Loucy (cell line): ENCODE results near the gene CLCN2.

Experiments
- H2AFZ ChIP-seq: fragments of 200-600 bp; sonication (generic); 2 replicates; pipeline ENCODE4 v1.6.0; 2016; ENCODE audit warnings: antibody characterized with exemption, mild to moderate bottlenecking, low read length, moderate library complexity
- H3F3A ChIP-seq: fragments of 200-600 bp; 2 replicates; pipeline ENCODE4 v1.6.0; 2016; ENCODE audit warnings: antibody characterized with exemption, low read depth, mild to moderate bottlenecking
- H3K27me3 ChIP-seq: fragments of 200-600 bp; sonication (generic); 2 replicates; pipeline ENCODE4 v1.6.1; 2014; ENCODE audit warnings: low read length, mild to moderate bottlenecking; ENCODE audit not compliant: insufficient read depth, poor library complexity, severe bottlenecking
- H3K36me3 ChIP-seq: fragments of 200-600 bp; sonication (generic); 2 replicates; pipeline ENCODE4 v1.6.1; 2016; ENCODE audit warnings: low read length; ENCODE audit not compliant: insufficient read depth
- H3K4me1 ChIP-seq: fragments of 200-600 bp; sonication (generic); 2 replicates; pipeline ENCODE4 v1.5.1; 2014; ENCODE audit warnings: low read length, mild to moderate bottlenecking; ENCODE audit not compliant: insufficient read depth, poor library complexity, severe bottlenecking
- H3K4me2 ChIP-seq: fragments of 200-600 bp; sonication (generic); 2 replicates; pipeline ENCODE4 v1.6.0; 2014; ENCODE audit warnings: antibody characterized with exemption, low read length, low read depth, mild to moderate bottlenecking; ENCODE audit not compliant: poor library complexity, severe bottlenecking
- H3K4me3 ChIP-seq: fragments of 200-600 bp; sonication (generic); 2 replicates; pipeline ENCODE4 v1.5.1; 2014; ENCODE audit warnings: low read length, mild to moderate bottlenecking, mixed read lengths; ENCODE audit not compliant: poor library complexity, severe bottlenecking
- H3K79me2 ChIP-seq: fragments of 200-600 bp; sonication (generic); 2 replicates; pipeline ENCODE4 v1.6.1; 2014; ENCODE audit warnings: low read length; ENCODE audit not compliant: insufficient read depth
- H3K9ac ChIP-seq: fragments of 200-600 bp; sonication (generic); 2 replicates; pipeline ENCODE4 v1.6.0; 2014; ENCODE audit warnings: mild to moderate bottlenecking, low read depth, low read length, moderate library complexity; ENCODE audit not compliant: poor library complexity, severe bottlenecking
- H3K9me2 ChIP-seq: fragments of 200-600 bp; sonication (generic); replicated peaks from 2 replicates; pipeline ENCODE4 v1.6.1; 2016; ENCODE audit warnings: low read depth, low read length, mixed read lengths
- H3K9me3 ChIP-seq: fragments of 200-600 bp; sonication (generic); 2 replicates; pipeline ENCODE4 v1.6.1; 2014; ENCODE audit warnings: mild to moderate bottlenecking, antibody characterized with exemption, low read length, low read depth; ENCODE audit not compliant: insufficient read depth
- H4K20me1 ChIP-seq: fragments of 200-600 bp; sonication (generic); 2 replicates; pipeline ENCODE4 v1.6.0; 2014; ENCODE audit warnings: antibody characterized with exemption, low read length, mild to moderate bottlenecking; ENCODE audit not compliant: insufficient read depth, poor library complexity, severe bottlenecking
- EZH2phosphoT487 ChIP-seq: fragments of 200-600 bp; IDR thresholded peaks from 2 replicates; pipeline ENCODE4 v1.6.1; 2018; ENCODE audit warnings: antibody characterized with exemption, mild to moderate bottlenecking, moderate library complexity, borderline replicate concordance
- TF ChIP-seq, protein P1 (sequence below): fragments of 200-600 bp; sonication (generic); conservative IDR thresholded peaks from 2 replicates; pipeline ENCODE4 v1.5.1; 2014; ENCODE audit warnings: mild to moderate bottlenecking, antibody characterized with exemption, low read length

The CLCN2 gene

DNA sequence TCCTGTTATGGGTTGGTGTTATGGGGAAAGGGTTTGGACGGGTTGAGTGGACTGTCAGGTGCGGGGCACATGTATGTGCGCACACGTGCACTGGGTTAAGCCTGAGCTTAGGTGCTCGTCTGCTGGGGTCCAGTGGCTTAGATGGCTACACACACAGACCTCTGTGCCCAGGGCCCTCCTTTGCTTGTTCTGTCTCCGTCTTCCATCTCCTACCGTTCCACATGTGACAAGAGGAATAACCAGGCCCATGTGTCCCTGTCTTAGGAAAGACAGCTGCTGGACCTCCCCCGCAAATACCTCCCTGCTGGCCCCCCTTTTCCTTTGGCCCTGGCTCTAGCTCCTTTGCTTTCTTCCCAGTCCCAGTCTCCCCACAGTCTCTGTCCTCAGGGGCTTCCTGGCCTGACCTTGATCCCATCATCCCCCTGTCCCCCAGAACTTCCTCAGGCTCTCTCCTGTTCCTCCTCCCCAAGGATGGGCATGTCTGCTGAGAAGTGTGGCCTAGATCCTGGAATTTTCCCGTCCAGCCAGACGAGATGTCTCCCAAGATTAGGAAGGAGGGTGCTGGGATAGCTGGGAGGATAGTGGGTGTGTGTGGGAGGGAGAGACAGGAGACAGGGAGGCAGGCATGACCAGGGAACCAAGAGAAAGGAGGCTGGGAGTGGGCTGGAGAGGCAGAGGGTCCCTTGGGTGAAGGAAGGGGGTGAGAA is 17.4 kb upstream of the CLCN2 start:
- H3K4me2 ChIP-seq, result no peak overlapping the region
- H3K4me1 ChIP-seq, result no peaks in the 10 kb centered on the region
- no peaks in the 10 kb centered on the region for H3K36me3 ChIP-seq
- H3K9me3 ChIP-seq, result no peaks in the 10 kb centered on the region
- no peak overlapping the region for H3K4me3 ChIP-seq
- no peaks in the 10 kb centered on the region for H4K20me1 ChIP-seq
- H3F3A ChIP-seq, result no peaks in the 10 kb centered on the region
- H2AFZ ChIP-seq, result no peak overlapping the region
- H3K9ac ChIP-seq, result no peak overlapping the region
- TF ChIP-seq, protein P1, sequence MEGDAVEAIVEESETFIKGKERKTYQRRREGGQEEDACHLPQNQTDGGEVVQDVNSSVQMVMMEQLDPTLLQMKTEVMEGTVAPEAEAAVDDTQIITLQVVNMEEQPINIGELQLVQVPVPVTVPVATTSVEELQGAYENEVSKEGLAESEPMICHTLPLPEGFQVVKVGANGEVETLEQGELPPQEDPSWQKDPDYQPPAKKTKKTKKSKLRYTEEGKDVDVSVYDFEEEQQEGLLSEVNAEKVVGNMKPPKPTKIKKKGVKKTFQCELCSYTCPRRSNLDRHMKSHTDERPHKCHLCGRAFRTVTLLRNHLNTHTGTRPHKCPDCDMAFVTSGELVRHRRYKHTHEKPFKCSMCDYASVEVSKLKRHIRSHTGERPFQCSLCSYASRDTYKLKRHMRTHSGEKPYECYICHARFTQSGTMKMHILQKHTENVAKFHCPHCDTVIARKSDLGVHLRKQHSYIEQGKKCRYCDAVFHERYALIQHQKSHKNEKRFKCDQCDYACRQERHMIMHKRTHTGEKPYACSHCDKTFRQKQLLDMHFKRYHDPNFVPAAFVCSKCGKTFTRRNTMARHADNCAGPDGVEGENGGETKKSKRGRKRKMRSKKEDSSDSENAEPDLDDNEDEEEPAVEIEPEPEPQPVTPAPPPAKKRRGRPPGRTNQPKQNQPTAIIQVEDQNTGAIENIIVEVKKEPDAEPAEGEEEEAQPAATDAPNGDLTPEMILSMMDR, result no peak
- TF ChIP-seq EZH2phosphoT487, result no peak
- H3K79me2 ChIP-seq, result no peaks in the 10 kb centered on the region
- H3K9me2 ChIP-seq, result no peaks in the 10 kb centered on the region
- H3K27me3 ChIP-seq, result no peaks in the 10 kb centered on the region

DNA sequence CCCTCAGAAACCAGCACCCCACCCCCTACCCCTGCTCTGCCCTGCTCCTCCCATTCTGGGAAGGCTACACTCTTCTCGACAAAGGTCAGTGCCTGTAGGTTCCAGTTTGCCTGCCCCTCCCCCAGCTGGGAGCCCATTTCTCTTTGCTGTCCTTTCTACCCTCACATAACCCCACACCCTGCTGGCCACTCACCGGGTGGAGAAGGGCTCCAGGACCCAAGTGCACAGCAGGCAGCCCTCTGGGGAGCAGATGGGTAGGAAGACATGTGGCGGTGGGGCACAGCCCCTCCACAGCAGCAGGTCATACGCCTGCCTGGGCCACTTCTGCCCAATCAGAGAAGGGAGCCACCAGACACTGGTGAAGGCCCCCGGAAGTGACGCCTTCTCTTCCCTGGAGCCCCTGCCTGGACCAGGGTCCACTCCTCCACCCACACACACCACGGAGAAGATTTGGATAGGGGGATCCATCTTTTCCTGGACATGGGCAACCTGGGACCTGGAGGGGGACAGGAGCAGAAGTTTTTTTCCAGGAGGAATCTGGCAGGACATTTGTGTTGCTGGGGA is 16.6 kb upstream of the CLCN2 start, which contains the start of gene THPO:
THPO (minus strand) TSS at position 326 of the 564 bp plus-strand sequence. CDS start 1,948 bp downstream, outside the sequence.
- Histone ChIP-seq H2AFZ (no peak within 1 kb of the TSS), H3K27me3 (no peaks in the 10 kb centered on the region)

DNA sequence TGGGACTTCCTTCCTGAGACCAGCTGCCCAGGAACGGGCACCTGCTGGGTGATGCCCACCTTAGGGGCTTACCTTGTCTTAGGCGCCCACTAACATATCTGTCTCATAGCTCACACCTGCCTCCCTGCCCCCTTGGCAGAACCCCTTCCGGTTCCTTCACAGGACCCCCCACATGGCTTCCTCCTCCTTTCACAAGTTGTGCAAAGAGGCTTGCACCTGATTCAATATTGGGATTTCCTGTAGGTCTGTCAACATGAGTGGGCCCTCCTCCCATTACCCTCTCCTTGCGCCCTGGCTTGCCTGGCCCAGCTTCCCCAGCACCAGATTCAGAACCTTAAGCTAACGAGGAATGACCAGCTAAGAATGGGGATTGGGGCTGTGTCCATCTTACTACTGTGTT is 16.0 kb upstream of the CLCN2 start:
- Histone ChIP-seq H4K20me1 (no peaks in the 10 kb centered on the region), H3K4me3 (no peak overlapping the region), H3K27me3 (no peaks in the 10 kb centered on the region), H3K9ac (no peak overlapping the region), H3K4me2 (no peak overlapping the region), H3K36me3 (no peaks in the 10 kb centered on the region), H3F3A (no peaks in the 10 kb centered on the region), H3K4me1 (no peaks in the 10 kb centered on the region), H3K79me2 (no peaks in the 10 kb centered on the region), H2AFZ (no peak overlapping the region), H3K9me2 (no peaks in the 10 kb centered on the region), H3K9me3 (no peaks in the 10 kb centered on the region)
- TF ChIP-seq, protein P1, result no peak
- TF ChIP-seq EZH2phosphoT487, result no peak

More for the DNA sequence above, 16.6 kb upstream of the CLCN2 start, which contains the start of gene THPO:
- no peaks in the 10 kb centered on the region for H3K9me3 ChIP-seq
- H3K9me2 ChIP-seq, result no peaks in the 10 kb centered on the region
- H3K4me1 ChIP-seq, result no peaks in the 10 kb centered on the region
- no peaks in the 10 kb centered on the region for H3F3A ChIP-seq
- H3K4me3 ChIP-seq, result no peak within 1 kb of the TSS
- TF ChIP-seq, protein P1, result no peak
- no peaks in the 10 kb centered on the region for H3K79me2 ChIP-seq
- no peaks in the 10 kb centered on the region for H4K20me1 ChIP-seq
- H3K9ac ChIP-seq, result no peak within 1 kb of the TSS
- no peaks in the 10 kb centered on the region for H3K36me3 ChIP-seq
- no peak within 1 kb of the TSS for H3K4me2 ChIP-seq
